22Rv1 (cell line): ENCODE measurements around the gene DVL2.

Experiments used
- CTCF ChIP-seq: fragments of 450-650 bp; IDR thresholded peaks from 2 replicates; pipeline ENCODE4 v1.5.1; 2017; ENCODE audit warnings: mild to moderate bottlenecking
- ZFX ChIP-seq: fragments of 450-650 bp; IDR thresholded peaks from 2 replicates; pipeline ENCODE4 v1.6.1; 2017; ENCODE audit warnings: antibody characterized with exemption, borderline replicate concordance

- TF ChIP-seq CTCF (no peak), ZFX (no peak)
Measured at GRCh38 chr17:7177954-7178477, 56.3 kb downstream of the DVL2 start.
